Hepatocyte (in vitro differentiated cells): ENCODE measurements around the gene MLST8.

Source experiments
- EZH2 ChIP-seq: fragments of 200-600 bp; sonication (generic); IDR thresholded peaks from 2 replicates; pipeline ENCODE4 v1.6.1; 2016; ENCODE audit warnings: antibody characterized with exemption, mild to moderate bottlenecking, borderline replicate concordance
- EZH2phosphoT487 ChIP-seq: fragments of 200-600 bp; sonication (generic); IDR thresholded peaks from one replicate; pipeline ENCODE4 v1.6.1; 2018; ENCODE audit warnings: antibody characterized with exemption, mild to moderate bottlenecking, low read depth, moderate library complexity; ENCODE audit not compliant: unreplicated experiment, severe bottlenecking
- TF ChIP-seq, protein P1 (sequence below): fragments of 200-600 bp; sonication (generic); IDR thresholded peaks from 2 replicates; pipeline ENCODE4 v1.5.1; 2016; ENCODE audit warnings: antibody characterized with exemption, mild to moderate bottlenecking; ENCODE audit not compliant: poor library complexity

DNA sequence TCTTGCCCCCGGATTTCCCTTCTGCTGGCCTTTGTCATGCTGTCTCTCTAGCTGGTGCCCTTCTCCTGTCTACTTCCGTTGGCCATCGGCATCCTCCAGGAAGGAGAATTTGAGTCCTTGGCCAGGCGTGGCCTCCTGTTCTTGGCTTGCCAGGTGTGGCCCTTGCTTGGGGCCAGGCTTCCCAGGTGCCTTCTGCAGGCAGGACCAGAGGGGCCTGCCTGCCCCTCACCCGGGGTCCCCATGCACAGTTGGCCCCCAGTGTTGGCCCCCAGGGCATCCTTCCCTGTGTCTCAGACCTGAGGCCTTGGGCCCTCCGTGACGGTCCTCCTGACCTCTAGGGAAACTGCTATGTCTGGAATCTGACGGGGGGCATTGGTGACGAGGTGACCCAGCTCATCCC lies 2.6 kb downstream of the MLST8 start:
- TF ChIP-seq, protein P1, sequence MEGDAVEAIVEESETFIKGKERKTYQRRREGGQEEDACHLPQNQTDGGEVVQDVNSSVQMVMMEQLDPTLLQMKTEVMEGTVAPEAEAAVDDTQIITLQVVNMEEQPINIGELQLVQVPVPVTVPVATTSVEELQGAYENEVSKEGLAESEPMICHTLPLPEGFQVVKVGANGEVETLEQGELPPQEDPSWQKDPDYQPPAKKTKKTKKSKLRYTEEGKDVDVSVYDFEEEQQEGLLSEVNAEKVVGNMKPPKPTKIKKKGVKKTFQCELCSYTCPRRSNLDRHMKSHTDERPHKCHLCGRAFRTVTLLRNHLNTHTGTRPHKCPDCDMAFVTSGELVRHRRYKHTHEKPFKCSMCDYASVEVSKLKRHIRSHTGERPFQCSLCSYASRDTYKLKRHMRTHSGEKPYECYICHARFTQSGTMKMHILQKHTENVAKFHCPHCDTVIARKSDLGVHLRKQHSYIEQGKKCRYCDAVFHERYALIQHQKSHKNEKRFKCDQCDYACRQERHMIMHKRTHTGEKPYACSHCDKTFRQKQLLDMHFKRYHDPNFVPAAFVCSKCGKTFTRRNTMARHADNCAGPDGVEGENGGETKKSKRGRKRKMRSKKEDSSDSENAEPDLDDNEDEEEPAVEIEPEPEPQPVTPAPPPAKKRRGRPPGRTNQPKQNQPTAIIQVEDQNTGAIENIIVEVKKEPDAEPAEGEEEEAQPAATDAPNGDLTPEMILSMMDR, result no peak
- TF ChIP-seq EZH2phosphoT487 (no peak), EZH2 (no peak)
